CD4-positive, CD25-positive, alpha-beta regulatory T cell (primary cell): ENCODE data around the gene FAAH. TPM values are rescaled to one million over a fixed set of nuclear protein-coding genes. Genes with fewer than 3 reads are reported as not detected.

Source experiments
- ATAC-seq, 2 donors: fragments of 150-1000 bp; cut with Tn5 transposase; one replicate each; pipeline ENCODE4 v1.10.0; 2021; ENCODE audit warnings: low read depth in 2 of 2, moderate number of reproducible peaks in 2 of 2, moderate library complexity in 1 of 2
- DNase-seq, 3 donors: peaks; one replicate each; pipeline versions ENCODE4 v3.0.0 to v3.0.0-alpha.2; 2012 to 2022; ENCODE audit warnings: mixed read lengths in 1 of 3
- H3K27ac ChIP-seq: one replicate; pipeline ENCODE4 v1.7.0; 2013; ENCODE audit warnings: mild to moderate bottlenecking, low read length; ENCODE audit not compliant: insufficient read depth, poor library complexity, severe bottlenecking
- H3K27me3 ChIP-seq: one replicate; pipeline ENCODE4 v1.7.0; 2013; ENCODE audit warnings: low read length; ENCODE audit not compliant: control insufficient read depth, insufficient read depth
- H3K36me3 ChIP-seq: one replicate; pipeline ENCODE4 v1.7.0; 2013; ENCODE audit warnings: mild to moderate bottlenecking, low read length, moderate library complexity; ENCODE audit not compliant: control insufficient read depth, insufficient read depth
- H3K4me1 ChIP-seq: 2 replicates; pipeline ENCODE4 v1.7.0; 2013; ENCODE audit warnings: mild to moderate bottlenecking, low read length; ENCODE audit not compliant: insufficient read depth, control insufficient read depth, poor library complexity, severe bottlenecking
- H3K4me3 ChIP-seq: one replicate; pipeline ENCODE4 v1.7.0; 2013; ENCODE audit warnings: low read depth, mild to moderate bottlenecking, low read length, moderate library complexity
- H3K9me3 ChIP-seq, 2 experiments: 1 replicate in 1 of 2; 2 replicates in 1 of 2; pipeline ENCODE4 v1.7.0; 2013; ENCODE audit warnings: low read length in 2 of 2, mild to moderate bottlenecking in 1 of 2, moderate library complexity in 1 of 2; ENCODE audit not compliant: control insufficient read depth in 2 of 2
- H3K27ac Mint-ChIP-seq, 3 donors: one replicate each; pipeline ENCODE4 v1.8.0; 2020 to 2022; ENCODE audit warnings: mild to moderate bottlenecking in 3 of 3, mixed read lengths in 3 of 3, moderate library complexity in 2 of 3
- H3K27me3 Mint-ChIP-seq: one replicate; pipeline ENCODE4 v1.8.0; 2022; ENCODE audit warnings: mild to moderate bottlenecking, mixed read lengths
- H3K36me3 Mint-ChIP-seq: one replicate; pipeline ENCODE4 v1.8.0; 2020; ENCODE audit warnings: mixed read lengths
- H3K4me1 Mint-ChIP-seq, 4 donors: one replicate each; pipeline ENCODE4 v1.8.0; 2020 to 2022; ENCODE audit warnings: mixed read lengths in 4 of 4, mild to moderate bottlenecking in 1 of 4
- H3K4me3 Mint-ChIP-seq, 4 donors: one replicate each; pipeline ENCODE4 v1.8.0; 2020 to 2022; ENCODE audit warnings: mild to moderate bottlenecking in 4 of 4, mixed read lengths in 4 of 4, moderate library complexity in 3 of 4
- H3K9me3 Mint-ChIP-seq, 7 donors: one replicate each; pipeline ENCODE4 v1.8.0; 2020 to 2022; ENCODE audit warnings: mixed read lengths in 7 of 7, mild to moderate bottlenecking in 3 of 7, moderate library complexity in 2 of 7
- polyA plus RNA-seq, 4 donors: library from polyadenylated mRNA; unstranded; fragments of 300-500 nt; fragmentation: Illumina TruSeq; gene quantifications; one replicate each; pipeline ENCODE4 v1.2.3, GENCODE V29; 2021
- total RNA-seq: library from RNA; stranded (reverse); gene quantifications from one replicate; pipeline ENCODE4 v1.2.3, GENCODE V29; 2022

The FAAH gene
- total and polyA plus RNA-seq, 5 donors from 2014 or later = 0.86 to 7.3 (median 1.7) TPM

DNA sequence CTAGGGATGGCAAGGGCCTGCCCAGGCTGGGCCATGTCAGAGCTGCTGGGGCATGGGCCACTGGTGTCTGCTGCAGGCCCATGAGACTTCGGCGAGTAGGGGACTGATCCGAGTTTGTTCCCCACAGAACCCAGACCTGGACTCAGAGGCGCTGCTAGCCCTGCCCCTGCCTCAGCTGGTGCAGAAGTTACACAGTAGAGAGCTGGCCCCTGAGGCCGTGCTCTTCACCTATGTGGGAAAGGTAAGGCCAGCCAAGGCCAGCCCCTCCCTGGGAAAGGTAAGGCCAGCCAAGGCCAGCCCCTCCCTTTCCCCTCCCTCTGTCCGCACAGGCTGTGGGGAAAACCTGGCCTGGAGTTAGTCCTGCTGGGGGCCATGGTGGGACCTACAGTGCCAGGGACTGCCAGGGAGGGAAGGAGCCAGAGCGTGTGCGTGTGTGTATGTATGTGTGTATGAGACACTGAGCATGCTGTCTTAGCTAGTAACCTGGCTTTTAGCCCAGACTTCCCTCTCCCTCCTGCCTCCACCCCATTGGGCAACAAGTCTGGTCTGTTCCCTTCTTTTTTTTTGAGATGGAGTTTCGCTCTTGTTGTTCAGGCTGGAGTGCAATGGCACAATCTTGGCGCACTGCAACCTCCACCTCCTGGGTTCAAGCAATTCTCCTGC lies 8.0 kb downstream of the FAAH start:
- no peaks in the 10 kb centered on the region for H3K36me3 Mint-ChIP-seq
- peaks cover 12% of the 10 kb centered on the region for H3K27me3 Mint-ChIP-seq
- Histone ChIP-seq H3K4me3 (no peak overlapping the region), H3K36me3 (no peaks in the 10 kb centered on the region), H3K9me3 (no peaks in the 10 kb centered on the region), H3K27me3 (no peaks in the 10 kb centered on the region), H3K4me1 (no peaks in the 10 kb centered on the region), H3K27ac (no peak overlapping the region)
- no peak overlapping the region for H3K27ac Mint-ChIP-seq
- DNase-seq (no peak), ATAC-seq (no peak)
- H3K4me1 Mint-ChIP-seq = peaks cover 0 to 5% (median 2%) of the 10 kb centered on the region in 4 donors
- H3K4me3 Mint-ChIP-seq = no peak overlapping the region
- no peaks in the 10 kb centered on the region for H3K9me3 Mint-ChIP-seq

- H3K4me3 Mint-ChIP-seq = no peak overlapping the region
- peaks cover 6% of the 10 kb centered on the region for H3K36me3 Mint-ChIP-seq
- H3K9me3 Mint-ChIP-seq = no peaks in the 10 kb centered on the region
- Histone ChIP-seq H3K9me3 (no peaks in the 10 kb centered on the region), H3K4me1 (no peaks in the 10 kb centered on the region), H3K36me3 (no peaks in the 10 kb centered on the region), H3K27ac (no peak overlapping the region), H3K27me3 (no peaks in the 10 kb centered on the region), H3K4me3 (no peak overlapping the region)
- peaks cover 5% of the 10 kb centered on the region for H3K27me3 Mint-ChIP-seq
- peaks cover 0 to 7% (median 3%) of the 10 kb centered on the region in 4 donors for H3K4me1 Mint-ChIP-seq
- no peak overlapping the region for H3K27ac Mint-ChIP-seq
- DNase-seq = no peak
- no peak for ATAC-seq
Measured at GRCh38 chr1:46403916-46404315, 9.8 kb downstream of the FAAH start.

DNA sequence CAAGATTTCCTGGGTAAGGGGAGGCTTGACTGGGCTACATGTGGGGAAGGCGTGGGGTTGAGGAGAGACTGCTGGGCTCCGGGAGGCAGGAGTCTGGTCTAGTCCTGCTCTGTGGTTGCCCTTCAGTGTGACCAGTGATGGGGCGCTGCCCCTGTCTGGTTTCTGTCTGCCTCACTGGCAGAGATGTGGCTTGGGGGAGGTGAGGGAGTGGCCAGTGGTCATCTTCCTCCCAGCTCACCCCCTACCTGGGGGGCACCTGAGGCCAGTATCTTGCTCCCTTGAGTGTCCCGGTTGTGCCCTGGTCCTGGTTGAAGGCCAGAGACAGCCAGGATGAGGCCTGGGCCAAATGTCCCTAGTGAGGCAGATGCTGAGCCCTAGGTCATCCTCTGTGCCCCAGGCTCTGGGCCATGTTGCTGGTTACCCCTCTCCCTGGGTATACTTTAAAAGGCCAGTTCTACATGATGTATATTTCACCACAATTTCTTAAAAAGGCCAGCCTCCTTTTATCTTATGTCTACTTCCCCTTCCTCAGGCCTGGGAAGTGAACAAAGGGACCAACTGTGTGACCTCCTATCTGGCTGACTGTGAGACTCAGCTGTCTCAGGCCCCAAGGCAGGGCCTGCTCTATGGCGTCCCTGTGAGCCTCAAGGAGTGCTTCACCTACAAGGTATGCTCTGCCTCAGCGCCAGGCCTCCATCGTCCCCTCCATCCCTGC lies 10.5 kb downstream of the FAAH start:
- H3K27ac Mint-ChIP-seq = no peak overlapping the region
- no peaks in the 10 kb centered on the region for H3K4me1 ChIP-seq
- peak overlapping the region in 1 of 4 donors; percentile 2 for H3K4me3 Mint-ChIP-seq
- H3K36me3 Mint-ChIP-seq = peaks cover 6% of the 10 kb centered on the region
- H3K27me3 Mint-ChIP-seq = no peaks in the 10 kb centered on the region
- no peak overlapping the region for H3K4me3 ChIP-seq
- H3K9me3 ChIP-seq = no peaks in the 10 kb centered on the region
- H3K36me3 ChIP-seq = no peaks in the 10 kb centered on the region
- ATAC-seq (no peak), DNase-seq (no peak)
- peaks cover 0 to 7% (median 2%) of the 10 kb centered on the region in 4 donors for H3K4me1 Mint-ChIP-seq
- no peak overlapping the region for H3K27ac ChIP-seq
- no peaks in the 10 kb centered on the region for H3K27me3 ChIP-seq
- no peaks in the 10 kb centered on the region for H3K9me3 Mint-ChIP-seq

- ATAC-seq = no peak
- Histone ChIP-seq H3K4me3 (no peak overlapping the region), H3K36me3 (no peaks in the 10 kb centered on the region), H3K27ac (no peak overlapping the region), H3K4me1 (no peaks in the 10 kb centered on the region), H3K27me3 (no peaks in the 10 kb centered on the region), H3K9me3 (no peaks in the 10 kb centered on the region)
- no peak overlapping the region for H3K4me3 Mint-ChIP-seq
- no peak overlapping the region for H3K27ac Mint-ChIP-seq
- H3K36me3 Mint-ChIP-seq = peaks cover 6% of the 10 kb centered on the region
- H3K9me3 Mint-ChIP-seq = no peaks in the 10 kb centered on the region
- H3K27me3 Mint-ChIP-seq = no peaks in the 10 kb centered on the region
- peaks cover 0 to 6% (median 0%) of the 10 kb centered on the region in 4 donors for H3K4me1 Mint-ChIP-seq
- no peak for DNase-seq
Measured at GRCh38 chr1:46405197-46405555, 11.1 kb downstream of the FAAH start.

DNA sequence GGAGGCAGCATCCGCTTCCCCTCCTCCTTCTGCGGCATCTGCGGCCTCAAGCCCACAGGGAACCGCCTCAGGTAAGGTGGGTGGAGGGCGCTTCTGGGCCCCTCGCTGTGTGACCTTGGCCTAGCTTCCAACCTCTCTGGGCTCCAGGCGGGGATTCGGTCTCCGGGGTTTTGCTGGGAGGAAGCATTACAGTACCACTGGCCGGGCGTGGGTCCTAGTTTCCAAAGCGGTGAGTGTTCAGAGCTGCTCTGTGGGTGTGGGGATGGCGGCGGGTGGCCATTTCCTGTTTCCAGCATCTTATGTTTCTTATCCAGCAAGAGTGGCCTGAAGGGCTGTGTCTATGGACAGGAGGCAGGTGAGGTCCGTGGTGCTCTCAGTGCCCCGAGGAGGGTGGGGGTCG lies 11.6 kb downstream of the FAAH start:
- no peak overlapping the region for H3K27ac Mint-ChIP-seq
- H3K4me3 Mint-ChIP-seq = no peak overlapping the region

DNA sequence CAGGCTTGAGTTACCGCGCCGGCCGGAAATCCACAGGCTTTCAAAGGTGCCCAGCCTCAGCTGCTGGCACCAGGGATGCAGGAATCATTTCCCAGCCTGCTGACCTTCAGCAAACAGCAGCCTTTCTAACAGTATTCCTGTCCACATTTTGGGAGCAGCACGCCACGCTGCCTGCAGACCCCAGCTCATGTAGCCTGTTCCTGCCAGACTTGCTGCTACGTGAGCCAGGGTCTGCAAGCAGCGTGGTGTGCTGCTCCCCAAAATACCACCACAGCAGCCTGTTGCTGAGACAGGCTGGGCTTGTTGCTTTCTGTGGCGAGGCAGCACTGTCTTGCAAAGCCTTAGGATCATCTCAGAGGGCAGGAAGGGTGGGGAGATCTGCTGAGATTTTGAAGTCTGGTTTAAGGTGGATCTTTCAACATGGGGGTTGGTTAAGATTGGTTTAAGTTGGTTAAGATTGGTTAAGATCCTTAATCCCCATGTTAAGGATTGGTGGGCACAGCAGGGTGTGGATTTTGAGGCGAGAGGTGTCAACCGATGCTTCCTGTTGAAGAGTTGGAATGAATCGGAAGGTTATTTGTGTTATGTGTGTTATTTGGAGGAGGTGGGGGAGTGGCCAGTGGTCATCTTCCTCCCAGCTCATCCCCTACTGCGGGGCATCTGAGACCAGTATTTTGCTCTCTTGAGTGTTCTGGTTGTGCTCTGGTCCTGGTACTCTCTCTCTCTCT lies 12.9 kb downstream of the FAAH start:
- H3K9me3 Mint-ChIP-seq = no peaks in the 10 kb centered on the region
- DNase-seq = no peak
- H3K4me3 Mint-ChIP-seq = no peak overlapping the region
- H3K27ac Mint-ChIP-seq = no peak overlapping the region
- H3K4me1 ChIP-seq = no peaks in the 10 kb centered on the region
- H3K9me3 ChIP-seq = no peaks in the 10 kb centered on the region
- H3K27me3 Mint-ChIP-seq = no peaks in the 10 kb centered on the region
- H3K36me3 Mint-ChIP-seq = peaks cover 6% of the 10 kb centered on the region
- no peaks in the 10 kb centered on the region for H3K27me3 ChIP-seq
- H3K36me3 ChIP-seq = no peaks in the 10 kb centered on the region
- H3K27ac ChIP-seq = no peak overlapping the region
- no peak for ATAC-seq
- peaks cover 0 to 3% (median 0%) of the 10 kb centered on the region in 4 donors for H3K4me1 Mint-ChIP-seq
- no peak overlapping the region for H3K4me3 ChIP-seq

More for the DNA sequence above, 11.6 kb downstream of the FAAH start:
- no peaks in the 10 kb centered on the region for H3K9me3 ChIP-seq
- Mint-ChIP-seq H3K9me3 (no peaks in the 10 kb centered on the region), H3K36me3 (peaks cover 6% of the 10 kb centered on the region), H3K27me3 (no peaks in the 10 kb centered on the region), H3K4me1 (peaks cover 0 to 3% (median 0%) of the 10 kb centered on the region in 4 donors)
- H3K4me3 ChIP-seq = no peak overlapping the region
- DNase-seq (no peak), ATAC-seq (no peak)
- no peaks in the 10 kb centered on the region for H3K36me3 ChIP-seq
- no peaks in the 10 kb centered on the region for H3K4me1 ChIP-seq
- H3K27me3 ChIP-seq = no peaks in the 10 kb centered on the region
- no peak overlapping the region for H3K27ac ChIP-seq

- no peak overlapping the region for H3K4me3 ChIP-seq
- H3K9me3 ChIP-seq = no peaks in the 10 kb centered on the region
- H3K4me1 ChIP-seq = no peaks in the 10 kb centered on the region
- H3K27ac ChIP-seq = no peak overlapping the region
- H3K4me1 Mint-ChIP-seq = peaks cover 0 to 3% (median 0%) of the 10 kb centered on the region in 4 donors
- peaks cover 6% of the 10 kb centered on the region for H3K36me3 Mint-ChIP-seq
- no peak for ATAC-seq
- H3K36me3 ChIP-seq = no peaks in the 10 kb centered on the region
- no peak overlapping the region for H3K4me3 Mint-ChIP-seq
- H3K9me3 Mint-ChIP-seq = no peaks in the 10 kb centered on the region
- H3K27ac Mint-ChIP-seq = no peak overlapping the region
- no peaks in the 10 kb centered on the region for H3K27me3 Mint-ChIP-seq
- H3K27me3 ChIP-seq = no peaks in the 10 kb centered on the region
- no peak for DNase-seq
Measured at GRCh38 chr1:46407636-46408035, 13.5 kb downstream of the FAAH start.
